Medulla oblongata (tissue), 1 donor: Measurements from ENCODE around the gene SLC25A13.
"Not testable (repeated sequence)": the region's sequence is repeated elsewhere in the genome, so short reads cannot be mapped to it uniquely, and the experiment has no call there.

Experiments
- DNase-seq: peaks from one replicate; pipeline ENCODE4 v3.0.0-alpha.2; 2015; ENCODE audit errors: extremely low spot score

Gene SLC25A13

DNA sequence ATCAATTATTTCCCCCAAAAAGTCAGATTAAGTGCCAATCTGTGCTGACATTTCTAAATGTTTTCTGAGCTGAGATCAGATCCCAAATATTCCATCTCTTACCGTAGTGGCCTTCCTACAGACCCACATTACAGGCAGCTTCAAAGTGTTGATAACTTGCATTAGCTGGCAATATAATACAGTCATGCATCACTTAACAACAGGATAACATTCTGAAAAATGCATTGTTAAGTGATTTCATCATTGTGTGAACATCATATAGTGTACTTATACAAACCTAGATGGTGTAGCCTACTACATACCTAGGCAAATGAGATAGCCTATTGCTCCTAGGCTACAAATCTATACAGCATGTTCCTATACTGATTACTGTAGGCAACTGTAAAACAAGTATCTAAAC, 22.4 kb downstream of the SLC25A13 start:
- DNase-seq: no peak

DNA sequence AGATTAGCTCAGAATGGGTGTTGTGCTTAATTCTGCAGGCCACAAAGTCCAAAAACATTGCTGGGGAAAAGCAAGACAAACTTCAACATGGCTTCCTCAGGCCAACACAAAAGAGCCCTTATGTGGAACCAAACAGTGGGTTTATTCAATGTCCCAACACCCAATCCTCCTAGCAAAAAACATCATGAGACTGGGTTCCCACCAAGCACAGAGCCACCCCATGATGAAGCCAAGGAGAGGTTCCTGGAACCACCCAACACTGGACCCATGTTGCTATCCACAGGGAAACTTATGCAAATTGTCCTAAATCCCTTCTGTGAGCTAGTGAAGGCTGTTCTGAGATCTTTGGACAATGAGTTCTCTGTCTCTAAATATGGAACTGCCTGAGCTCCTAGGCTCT, 24.0 kb downstream of the SLC25A13 start:
- peak; percentile 96 for DNase-seq

DNA sequence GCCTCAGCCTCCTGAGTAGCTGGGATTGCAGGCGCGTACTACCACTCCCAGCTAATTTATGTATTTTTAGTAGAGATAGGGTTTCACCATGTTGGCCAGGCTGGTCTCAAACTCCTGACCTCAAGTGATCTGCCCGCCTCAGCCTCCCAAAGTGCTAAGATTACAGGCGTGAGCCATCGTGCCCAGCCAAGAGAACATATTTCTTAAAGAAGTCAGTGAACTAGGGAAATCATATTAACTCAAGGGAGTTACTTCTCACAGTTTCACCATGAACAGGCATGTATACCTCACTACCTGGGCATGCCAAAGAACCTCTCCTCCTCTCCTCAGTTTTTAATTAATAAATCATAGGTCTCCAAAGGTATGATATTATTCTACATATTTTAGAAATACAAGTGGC, 24.5 kb downstream of the SLC25A13 start:
- DNase-seq: not testable (repeated sequence)

DNA sequence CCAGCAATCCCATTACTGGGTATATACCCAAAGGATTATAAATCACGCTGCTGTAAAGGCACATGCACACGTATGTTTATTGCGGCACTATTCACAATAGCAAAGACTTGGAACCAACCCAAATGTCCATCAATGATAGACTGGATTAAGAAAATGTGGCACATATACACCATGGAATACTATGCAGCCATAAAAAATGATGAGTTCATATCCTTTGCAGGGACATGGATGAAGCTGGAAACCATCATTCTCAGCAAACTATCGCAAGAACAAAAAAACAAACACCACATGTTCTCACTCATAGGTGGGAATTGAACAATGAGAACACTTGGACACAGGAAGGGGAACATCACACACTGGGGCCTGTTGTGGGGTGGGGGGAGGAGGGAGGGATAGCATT, 28.0 kb downstream of the SLC25A13 start:
- DNase-seq: not testable (repeated sequence)

DNA sequence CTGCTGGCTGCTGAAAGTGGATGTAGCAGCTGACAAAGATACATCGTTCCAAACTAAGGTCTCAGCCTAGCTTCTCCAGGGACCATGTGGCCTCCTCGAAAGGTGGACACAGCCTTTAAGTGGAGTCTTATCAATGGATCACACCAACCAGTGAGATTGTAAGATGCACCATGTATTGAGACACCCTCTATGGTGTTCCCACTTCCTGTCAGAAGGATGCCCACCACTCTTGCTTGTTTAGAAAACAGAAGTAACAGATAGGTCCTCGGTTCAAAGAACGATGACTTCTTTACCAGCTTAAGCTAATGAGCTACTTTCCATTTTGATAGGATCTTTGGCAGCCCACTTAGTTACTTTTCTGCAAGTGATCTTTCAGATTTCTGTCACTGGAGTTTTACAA, 34.3 kb downstream of the SLC25A13 start:
- no peak for DNase-seq

DNA sequence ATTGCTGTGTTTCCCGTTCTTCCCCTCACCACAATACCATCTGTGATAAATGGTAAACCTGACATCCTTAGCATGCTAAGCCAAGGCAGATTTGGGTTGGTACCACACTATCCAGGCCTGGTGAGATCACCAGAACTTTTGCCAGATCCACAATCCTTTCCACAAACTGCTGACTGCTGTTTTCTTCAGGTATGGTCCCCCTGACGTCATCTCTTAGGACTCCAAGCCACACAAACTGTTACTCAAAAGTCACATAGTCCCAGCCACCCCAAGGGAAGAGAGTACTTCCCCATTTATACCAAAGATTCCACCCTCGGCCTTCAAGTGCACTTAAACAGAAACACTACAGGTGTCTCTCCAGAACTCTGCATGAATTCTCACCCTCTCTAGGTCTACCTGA, 34.8 kb downstream of the SLC25A13 start:
- DNase-seq: no peak

DNA sequence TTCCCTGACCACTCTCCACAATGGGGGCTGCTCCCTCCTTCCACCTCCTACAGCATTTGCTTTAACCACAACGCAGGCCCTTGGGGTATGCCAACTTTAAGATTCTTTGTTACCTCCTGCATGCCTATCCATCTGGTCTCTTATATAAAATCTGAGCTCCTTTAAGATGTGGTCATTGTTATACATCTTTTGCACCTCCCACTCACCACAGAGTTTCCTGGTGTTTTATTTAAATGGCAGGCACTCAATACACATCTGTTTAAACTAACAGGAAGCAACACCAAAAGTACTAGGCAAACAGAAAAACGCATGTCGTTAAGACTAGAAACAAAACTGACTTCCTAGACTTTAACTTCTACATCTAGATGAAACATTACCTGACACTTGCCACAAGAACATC, 36.3 kb downstream of the SLC25A13 start:
- DNase-seq: no peak

DNA sequence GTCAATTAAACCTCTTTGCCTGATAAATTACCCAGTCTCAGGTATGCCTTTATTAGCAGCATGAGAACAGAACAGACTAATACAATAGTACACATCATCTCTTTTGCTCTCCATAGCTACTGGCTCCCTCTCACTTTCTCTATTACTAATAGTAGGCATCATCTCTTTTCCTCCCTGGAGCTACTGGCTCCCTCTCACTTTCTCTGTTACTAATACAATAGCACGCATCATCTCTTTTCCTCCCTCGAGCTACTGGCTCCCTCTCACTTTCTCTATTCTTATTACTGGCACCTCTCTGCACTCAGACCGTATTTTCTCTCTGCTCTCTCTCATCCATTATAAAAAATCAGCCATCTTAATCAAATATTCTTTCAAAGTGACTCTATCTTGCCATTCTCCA, 37.1 kb downstream of the SLC25A13 start:
- no peak for DNase-seq

DNA sequence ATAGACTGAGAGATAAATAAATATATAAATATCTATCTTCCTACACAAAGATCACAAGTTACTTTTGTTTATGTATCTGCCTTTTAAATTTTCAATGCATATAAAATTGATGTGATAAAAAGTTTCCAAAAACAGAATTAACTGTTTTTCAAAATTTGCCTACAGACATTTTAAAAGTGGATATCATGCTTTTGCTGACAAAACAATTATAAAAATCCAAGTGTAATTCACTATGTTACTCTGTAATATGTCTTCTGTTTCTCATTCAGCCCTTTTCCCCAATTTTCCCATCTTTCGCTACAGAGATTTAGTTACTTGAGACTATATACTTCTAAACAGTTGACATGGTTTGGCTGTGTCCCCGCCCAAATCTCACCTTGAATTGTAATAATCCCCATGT, 37.7 kb downstream of the SLC25A13 start:
- no peak for DNase-seq

DNA sequence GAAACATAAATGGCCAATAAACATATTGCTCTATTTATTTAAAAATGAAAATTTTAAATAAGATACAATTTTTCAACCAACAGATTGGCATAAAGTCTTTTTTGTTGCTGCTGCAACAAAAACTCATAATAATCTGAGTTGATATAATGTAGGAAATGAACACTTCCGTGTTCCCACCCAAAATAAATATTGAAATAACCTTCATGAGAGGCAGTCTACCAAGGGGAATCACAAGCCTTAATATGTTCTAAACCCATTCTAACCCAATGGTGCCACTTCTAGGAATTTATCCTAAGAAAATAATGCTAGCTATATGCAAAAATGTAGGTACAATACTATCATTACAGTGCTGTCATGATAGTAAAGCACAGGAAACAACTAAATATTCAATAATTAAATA, 39.1 kb downstream of the SLC25A13 start:
- DNase-seq: no peak

DNA sequence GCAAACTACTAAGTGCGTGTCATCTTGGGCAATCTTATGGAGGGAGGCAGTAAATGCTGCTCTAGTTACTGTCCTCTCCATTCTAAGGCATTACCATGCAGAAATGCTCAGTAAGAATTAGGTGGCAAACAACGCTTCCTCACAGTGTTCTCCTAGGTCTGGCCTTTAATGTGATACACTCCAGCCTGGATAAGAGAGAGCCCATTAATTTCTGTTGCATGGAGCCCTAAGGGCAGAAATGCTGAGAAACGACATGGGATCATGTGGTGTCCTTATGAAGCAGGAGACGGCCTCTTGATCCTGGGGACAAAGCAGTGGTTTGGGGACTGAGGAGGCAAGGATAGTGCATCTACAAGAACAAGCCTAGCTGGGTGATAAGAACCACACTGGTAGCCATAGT, 44.0 kb downstream of the SLC25A13 start:
- no peak for DNase-seq

DNA sequence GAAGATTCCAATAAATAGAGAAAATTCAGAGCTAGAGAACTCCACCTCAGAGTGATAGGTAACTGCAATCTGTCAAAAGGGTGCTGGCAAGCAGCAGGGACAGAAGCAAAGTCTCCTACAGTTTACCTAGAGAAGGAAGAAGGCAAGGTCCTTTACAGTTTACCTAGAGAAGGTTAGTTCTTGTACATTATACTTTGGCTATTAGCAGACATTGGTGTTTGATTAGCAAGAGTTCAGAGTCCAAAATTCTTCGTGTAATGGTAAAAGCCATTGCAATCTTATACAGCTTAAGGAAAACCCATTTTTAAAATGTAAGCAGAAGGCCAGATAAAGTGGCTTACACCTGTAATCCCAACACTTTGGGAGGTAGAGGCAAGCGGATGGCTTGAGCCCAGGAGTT, 45.9 kb downstream of the SLC25A13 start:
- no peak for DNase-seq

DNA sequence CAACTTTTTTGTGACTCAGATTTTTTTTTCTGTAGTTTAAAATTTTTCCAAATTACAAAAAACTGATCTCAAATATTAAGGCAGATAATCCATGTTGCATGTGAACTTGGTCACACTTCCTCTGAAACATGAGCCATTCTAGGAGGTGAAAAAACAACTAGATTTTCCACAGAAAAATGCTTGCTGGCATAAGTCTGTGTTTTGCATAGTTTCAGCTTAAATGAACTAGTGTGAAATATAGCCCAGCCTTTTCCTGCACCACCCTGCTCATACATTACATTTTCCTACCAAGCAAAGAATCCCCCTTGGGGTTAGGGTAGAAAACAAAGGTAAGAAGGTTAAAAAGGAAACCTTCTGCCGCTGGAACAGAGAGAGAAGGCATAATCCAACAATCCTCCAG, 48.2 kb downstream of the SLC25A13 start:
- no peak for DNase-seq

DNA sequence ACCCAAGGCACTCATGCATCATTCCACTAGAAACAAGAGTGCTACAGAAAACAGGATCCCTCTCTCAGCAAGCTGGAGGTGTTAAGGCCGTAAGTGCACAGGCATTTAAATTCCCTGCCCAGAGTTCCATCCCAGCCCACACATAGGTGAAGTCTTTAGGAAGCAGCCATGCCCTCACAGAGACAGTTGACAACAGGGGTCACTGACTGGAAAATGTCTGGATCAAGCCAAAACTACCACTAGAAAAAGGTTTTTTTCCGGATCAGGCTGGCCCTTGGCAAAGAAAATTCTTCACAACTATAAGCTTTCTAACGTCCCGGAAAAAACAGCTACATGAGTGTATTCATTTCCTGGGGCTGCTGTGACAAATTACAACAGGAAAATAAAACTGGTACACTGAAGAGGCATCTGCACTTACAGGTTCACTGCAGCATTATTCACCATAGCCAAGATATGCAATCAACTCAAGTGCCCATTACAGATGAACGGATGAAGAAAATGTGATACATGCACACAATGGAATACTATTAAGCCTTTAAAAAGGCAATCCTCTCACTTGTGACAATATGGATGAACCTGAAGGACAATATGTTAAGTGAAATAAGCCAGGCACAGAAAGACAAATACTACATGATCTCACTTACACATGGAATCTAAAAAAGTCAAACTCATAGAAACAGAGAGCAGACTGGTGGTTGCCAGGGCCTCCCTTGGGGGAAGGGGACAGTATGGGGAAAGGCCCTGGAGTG, 52.5 kb downstream of the SLC25A13 start:
- no peak for DNase-seq

DNA sequence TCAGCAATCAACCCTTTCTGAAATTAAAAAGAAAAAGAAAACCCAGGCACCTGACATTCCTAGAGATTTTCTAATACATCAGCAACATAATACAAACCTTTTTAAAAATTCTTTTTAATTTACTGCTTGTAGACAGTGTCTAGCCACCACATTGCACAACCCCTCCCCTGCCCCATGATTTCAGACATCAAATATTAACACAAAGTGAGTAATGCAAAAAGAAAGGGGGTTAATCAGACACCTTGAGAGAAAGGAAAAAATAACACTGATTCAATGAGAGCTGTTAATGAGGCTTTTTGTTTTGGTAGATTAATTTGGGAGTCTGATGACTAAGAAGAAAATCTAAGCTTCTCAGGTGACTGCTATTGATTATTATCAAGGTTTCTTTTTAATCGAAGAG, 55.3 kb downstream of the SLC25A13 start:
- DNase-seq: no peak

DNA sequence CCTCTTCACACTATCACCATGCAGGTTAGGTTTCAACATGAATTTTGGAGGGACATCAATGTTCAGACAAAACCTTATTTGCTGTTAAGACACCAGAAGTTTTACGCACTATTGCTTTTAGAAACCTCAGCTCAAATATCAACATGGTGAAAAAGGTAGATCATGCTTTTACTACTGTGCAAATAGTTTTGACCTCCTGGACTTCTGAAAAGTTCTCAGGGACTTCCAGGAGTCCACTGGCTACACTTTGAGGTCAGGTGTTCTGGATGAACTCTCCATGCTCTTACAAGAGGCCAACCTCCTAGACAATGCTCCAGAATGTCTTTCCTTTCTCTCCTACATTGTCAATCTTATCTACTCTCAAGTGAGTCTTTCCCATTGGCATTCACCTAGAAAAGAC, 55.9 kb downstream of the SLC25A13 start:
- DNase-seq: no peak

DNA sequence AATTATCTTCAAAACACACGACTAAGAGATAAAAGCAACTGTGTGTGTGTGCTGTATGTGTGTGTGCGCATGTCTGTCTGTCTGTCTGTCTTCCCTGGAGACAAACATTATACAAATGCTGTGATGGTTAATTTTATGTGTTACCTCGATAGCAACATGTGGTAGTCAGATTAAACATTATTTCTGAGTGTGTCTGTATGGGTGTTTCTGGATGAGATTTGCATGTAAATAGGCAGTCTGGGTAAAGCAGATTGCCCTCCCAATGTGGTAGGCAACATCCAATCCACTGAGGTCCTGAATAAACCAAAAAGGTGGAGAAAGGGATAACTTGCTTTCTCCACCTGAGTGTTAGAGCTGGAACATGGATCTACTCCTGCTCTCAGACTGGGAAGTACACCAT, 67.9 kb downstream of the SLC25A13 start:
- no peak for DNase-seq

DNA sequence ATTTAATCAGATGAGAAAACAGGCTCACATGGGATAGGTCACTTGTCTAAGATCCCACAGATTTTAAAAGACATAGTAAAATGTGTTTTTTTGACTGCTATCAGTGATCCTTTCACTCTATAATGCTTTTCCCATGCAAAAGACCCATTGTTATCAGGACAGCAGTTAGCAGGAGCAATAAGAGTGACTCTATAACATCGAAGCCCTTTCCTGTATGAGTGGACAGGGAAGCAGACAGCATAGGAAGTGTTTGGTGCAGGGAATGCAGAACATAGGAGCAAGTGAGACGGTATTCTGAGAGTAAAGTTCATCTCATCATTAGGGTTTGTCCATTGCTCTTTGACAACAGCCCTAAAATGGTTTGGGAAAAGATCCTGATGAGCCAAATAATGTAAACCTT, 68.5 kb downstream of the SLC25A13 start:
- no peak for DNase-seq

DNA sequence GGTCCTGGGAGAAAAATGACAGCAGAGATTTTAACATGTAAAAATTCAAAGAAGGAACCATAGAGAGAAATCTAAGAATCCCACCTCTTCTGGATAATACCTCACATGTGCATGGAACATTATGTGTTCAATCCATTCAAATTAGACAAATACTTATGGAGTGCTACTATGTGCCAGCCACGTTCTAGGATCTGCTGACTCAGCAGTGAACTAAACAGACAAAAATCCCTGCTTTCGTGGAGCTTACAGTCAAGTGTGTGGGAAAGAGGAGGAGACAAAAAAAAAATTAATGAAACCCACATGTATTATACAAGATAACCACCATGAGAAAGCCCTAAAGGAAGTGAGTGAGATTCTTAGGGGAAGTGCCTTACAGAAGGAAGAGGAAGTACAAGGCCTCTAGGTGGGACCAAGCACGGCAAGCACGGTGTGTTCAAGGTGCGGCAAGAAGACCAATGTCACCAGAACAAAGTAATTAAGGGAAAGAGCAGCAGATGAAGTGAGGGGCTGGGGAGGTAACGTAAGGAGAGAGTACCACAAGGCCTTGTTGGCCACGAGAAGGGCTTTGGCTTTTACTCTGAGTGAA, 71.0 kb downstream of the SLC25A13 start:
- DNase-seq: no peak

DNA sequence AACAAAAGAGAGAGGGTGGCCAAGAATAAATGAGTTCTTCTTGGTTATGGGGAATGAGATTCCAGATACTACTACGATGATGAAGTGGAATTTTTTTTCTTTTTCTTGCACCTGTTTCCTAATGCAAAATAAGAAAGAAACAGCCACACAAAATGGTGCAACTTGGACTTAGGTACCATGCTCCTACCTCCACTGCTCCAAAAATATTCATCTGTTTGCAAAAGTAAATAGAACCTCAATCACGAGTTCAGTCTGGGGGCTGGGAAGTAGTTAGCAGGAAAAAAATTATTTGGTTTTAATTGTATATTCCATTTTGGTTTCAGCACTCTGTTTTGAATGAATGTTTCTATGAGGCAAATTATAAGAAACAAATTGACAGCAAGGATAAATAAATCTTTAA, 73.5 kb downstream of the SLC25A13 start:
- DNase-seq: no peak

DNA sequence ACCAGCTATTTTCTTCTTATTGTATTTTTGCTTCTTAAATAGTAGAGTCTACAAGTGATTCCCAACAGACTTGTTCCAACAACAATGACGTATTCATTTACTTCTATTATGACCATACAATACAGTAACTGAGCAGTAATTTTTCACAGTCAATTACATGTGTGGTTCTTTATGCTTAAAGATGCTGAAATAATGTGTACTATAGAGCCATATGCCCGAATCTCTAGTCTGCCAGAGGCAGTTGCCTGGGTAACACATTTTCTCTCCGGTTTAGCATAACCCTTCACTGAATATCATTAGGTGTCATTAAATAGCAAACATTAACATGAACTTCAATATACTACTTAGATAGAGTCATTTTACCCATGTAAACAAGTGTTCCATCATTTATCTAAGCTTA, 75.0 kb downstream of the SLC25A13 start:
- DNase-seq: no peak

DNA sequence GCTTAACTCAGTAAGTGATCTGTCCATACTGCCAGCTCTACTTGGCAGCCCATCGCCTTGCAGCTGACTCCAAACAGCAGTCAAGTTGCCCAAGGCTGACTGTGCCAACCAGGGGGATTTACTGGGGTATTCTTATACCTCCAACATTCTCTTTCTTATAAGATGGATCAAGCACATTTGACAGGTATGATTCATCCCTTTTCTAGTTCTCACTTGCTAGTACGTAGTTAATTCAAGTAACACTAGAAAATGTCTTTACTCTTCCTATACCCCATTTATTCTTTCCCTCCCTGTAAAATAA, 77.0 kb downstream of the SLC25A13 start:
- DNase-seq: no peak

DNA sequence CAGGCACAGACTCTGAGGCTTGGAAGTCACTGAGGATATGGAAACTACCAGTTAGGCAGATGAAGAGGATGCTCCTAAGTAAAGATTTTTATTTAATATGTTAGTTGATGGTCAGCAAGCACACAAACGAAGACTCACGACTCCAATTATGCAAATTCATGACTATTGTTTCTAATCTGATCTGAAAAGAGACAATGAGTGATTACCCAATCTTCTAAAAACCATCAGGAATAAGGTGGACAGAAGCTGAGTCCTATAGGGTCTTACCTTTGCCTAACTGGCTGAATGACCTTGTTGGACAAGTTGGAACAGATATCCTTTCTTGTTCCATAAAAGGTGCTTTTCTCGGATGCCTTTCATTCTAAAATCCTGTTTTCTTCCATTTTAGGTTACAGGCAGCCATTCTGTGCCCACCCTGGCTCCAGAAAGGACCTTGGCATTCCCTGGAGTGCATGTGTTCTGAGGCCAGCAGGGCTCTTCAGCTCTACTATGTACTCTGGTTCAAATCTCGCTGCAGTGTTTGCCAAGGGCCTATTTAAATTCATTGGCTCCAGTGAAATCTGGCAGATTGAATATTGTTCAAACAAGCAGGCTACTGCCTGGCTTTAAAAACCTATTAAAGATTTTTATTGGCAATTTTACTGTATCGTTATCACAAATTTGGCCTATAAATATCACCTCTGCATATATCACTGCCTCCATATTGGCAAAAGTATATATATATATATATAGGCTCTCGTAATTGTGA, 77.5 kb downstream of the SLC25A13 start:
- DNase-seq: no peak
